22Rv1 (cell line): ENCODE data around the gene VDAC2.

ENCODE experiments used
- CTCF ChIP-seq: fragments of 450-650 bp; IDR thresholded peaks from 2 replicates; pipeline ENCODE4 v1.5.1; 2017; ENCODE audit warnings: mild to moderate bottlenecking
- ZFX ChIP-seq: fragments of 450-650 bp; IDR thresholded peaks from 2 replicates; pipeline ENCODE4 v1.6.1; 2017; ENCODE audit warnings: antibody characterized with exemption, borderline replicate concordance

GRCh38 chr10:75226095-75226494 lies 15.5 kb downstream of the VDAC2 start:
- TF ChIP-seq CTCF (no peak), ZFX (no peak)
